Sigmoid colon (tissue), 7 donors: ENCODE measurements around the gene RC3H1. TPM values are rescaled to one million over a fixed set of nuclear protein-coding genes. Genes with fewer than 3 reads are reported as not detected.

ENCODE experiments used
- DNase-seq: peaks from one replicate; pipeline ENCODE4 v3.0.0-alpha.2; 2019
- H3K27ac ChIP-seq, 4 donors: fragments of 200-600 bp; sonication (generic); one replicate each; pipeline ENCODE4 v1.5.1; 2016 to 2019; ENCODE audit warnings: mild to moderate bottlenecking in 1 of 4
- H3K27me3 ChIP-seq, 3 donors: fragments of 200-600 bp; sonication (generic); one replicate each; pipeline ENCODE4 v1.5.1; 2019; ENCODE audit warnings: mild to moderate bottlenecking in 1 of 3
- H3K36me3 ChIP-seq, 4 donors: fragments of 200-600 bp; sonication (generic); one replicate each; pipeline ENCODE4 v1.5.1; 2016 to 2019
- H3K4me1 ChIP-seq, 4 donors: fragments of 200-600 bp; sonication (generic); one replicate each; pipeline ENCODE4 v1.5.1; 2017 to 2019
- H3K4me3 ChIP-seq, 4 donors: fragments of 200-600 bp; sonication (generic); one replicate each; pipeline ENCODE4 v1.5.1; 2017 to 2019; ENCODE audit warnings: mild to moderate bottlenecking in 2 of 4, moderate library complexity in 1 of 4
- H3K9me3 ChIP-seq, 4 donors: fragments of 200-600 bp in 3 of 4; sonication (generic) in 3 of 4; one replicate each; pipeline versions ENCODE4 v1.5.1 to v1.6.1; 2013 to 2019
- CTCF ChIP-seq, 4 experiments: fragments of 450-650 bp in 3 of 4; fragments of 200-600 bp in 1 of 4; IDR thresholded peaks; one replicate each; pipeline ENCODE4 v1.5.1; 2016 to 2019; ENCODE audit warnings: antibody characterized with exemption in 4 of 4, mild to moderate bottlenecking in 3 of 4, moderate library complexity in 2 of 4
- EP300 ChIP-seq, 4 donors: sonication (generic); formaldehyde crosslinking; IDR thresholded peaks; one replicate each; pipeline ENCODE4 v1.6.1; 2017; ENCODE audit warnings: antibody characterized with exemption in 4 of 4
- POLR2A ChIP-seq, 2 donors: fragments of 450-650 bp; IDR thresholded peaks; one replicate each; pipeline ENCODE4 v1.6.1; 2016; ENCODE audit warnings: antibody characterized with exemption in 2 of 2, mild to moderate bottlenecking in 2 of 2, moderate library complexity in 2 of 2
- POLR2AphosphoS5 ChIP-seq, 4 donors: sonication (generic); formaldehyde crosslinking; IDR thresholded peaks; one replicate each; pipeline ENCODE4 v1.6.1; 2017; ENCODE audit warnings: antibody characterized with exemption in 4 of 4
- WGBS, 2 donors: extraction: QIAGEN DNeasy Blood & Tissue Kit; methylation state at CpG; one replicate each; pipeline ENCODE4 v1.1.7; 2013; 5-methylcytosine and 5-hydroxymethylcytosine counted together
- intact Hi-C: fragments of 100-400 bp; cut with DNase I; formaldehyde crosslinking; loops from one replicate; pipeline ENCODE4 v1.15.1; 2023
- polyA plus RNA-seq, 3 donors: library from polyadenylated mRNA; stranded (reverse); fragments of 200-250 nt; gene quantifications; one replicate each; pipeline ENCODE4 v1.2.3, GENCODE V29; 2013
- total RNA-seq, 4 donors: library from RNA; depleted of rRNA; stranded (reverse); fragments of >200 nt; gene quantifications; one replicate each; pipeline ENCODE4 v1.1.0, GENCODE V29; 2016
- donor health status: healthy with polysubstance abuse.
- donor health status: Bipolar disorder and iron deficiency.
- donor health status: healthy.

RC3H1 gene
- total and polyA plus RNA-seq, 7 donors, result 2.4 to 55.9 (median 22.5) TPM

- WGBS, 2 donors, result 76 to 81% methylated on average over 1 of the region's 1 CpG
- DNase-seq, result no peak
- no peak overlapping the region for H3K27ac ChIP-seq
- intact Hi-C loops, result no loop called here
- H3K4me3 ChIP-seq, result no peak overlapping the region
- H3K9me3 ChIP-seq, result no peaks in the 10 kb centered on the region
- H3K27me3 ChIP-seq, result no peaks in the 10 kb centered on the region
- TF ChIP-seq POLR2AphosphoS5 (IDR thresholded peaks at IDR 0.05) (no peak), EP300 (IDR thresholded peaks at IDR 0.05) (no peak), POLR2A (IDR thresholded peaks at IDR 0.05) (no peak), CTCF (IDR thresholded peaks at IDR 0.05) (no peak)
- no peaks in the 10 kb centered on the region for H3K36me3 ChIP-seq
- no peaks in the 10 kb centered on the region for H3K4me1 ChIP-seq
These were observed 10.6 kb upstream of the RC3H1 start for GRCh38 chr1:174032671-174033222.

- intact Hi-C loops, result no loop called here
- H3K36me3 ChIP-seq, result no peaks in the 10 kb centered on the region
- no peak overlapping the region for H3K4me3 ChIP-seq
- TF ChIP-seq POLR2AphosphoS5 (IDR thresholded peaks at IDR 0.05) (no peak), CTCF (IDR thresholded peaks at IDR 0.05) (no peak), POLR2A (IDR thresholded peaks at IDR 0.05) (no peak), EP300 (IDR thresholded peaks at IDR 0.05) (no peak)
- DNase-seq, result no peak
- whole genome bisulfite sequencing, 2 donors, result 57 to 73% methylated on average over 2 of the region's 2 CpGs
- H3K9me3 ChIP-seq, result no peaks in the 10 kb centered on the region
- no peaks in the 10 kb centered on the region for H3K27me3 ChIP-seq
- H3K27ac ChIP-seq, result no peak overlapping the region
- no peaks in the 10 kb centered on the region for H3K4me1 ChIP-seq
These were observed 8.9 kb upstream of the RC3H1 start for GRCh38 chr1:174031099-174031498.

- H3K4me3 ChIP-seq, result no peak overlapping the region
- TF ChIP-seq POLR2A (IDR thresholded peaks at IDR 0.05) (no peak), POLR2AphosphoS5 (IDR thresholded peaks at IDR 0.05) (no peak), EP300 (IDR thresholded peaks at IDR 0.05) (no peak), CTCF (IDR thresholded peaks at IDR 0.05) (no peak)
- no peak for DNase-seq
- H3K36me3 ChIP-seq, result no peaks in the 10 kb centered on the region
- H3K9me3 ChIP-seq, result no peaks in the 10 kb centered on the region
- H3K27me3 ChIP-seq, result no peaks in the 10 kb centered on the region
- intact Hi-C loops, result loop anchor here (10.0 kb wide), 2 partner anchors 966 to 1096 kb away; partner anchors contain the start of gene CACYBP
- H3K4me1 ChIP-seq, result peaks cover 0 to 4% (median 4%) of the 10 kb centered on the region in 4 donors
- no peak overlapping the region for H3K27ac ChIP-seq
These were observed 6.3 kb upstream of the RC3H1 start for GRCh38 chr1:174028495-174028894.

GRCh38 chr1:174023440-174023839 is 1.3 kb upstream of the RC3H1 start:
- H3K27me3 ChIP-seq, result no peaks in the 10 kb centered on the region
- TF ChIP-seq POLR2AphosphoS5 (IDR thresholded peaks at IDR 0.05) (peak in 1 of 4 donors; percentile 46), EP300 (IDR thresholded peaks at IDR 0.05) (no peak), CTCF (IDR thresholded peaks at IDR 0.05) (no peak)
- no peak for DNase-seq
- peak overlapping the region in 1 of 4 donors; percentile 86 for H3K4me3 ChIP-seq
- H3K4me1 ChIP-seq, result peaks cover 0 to 42% (median 39%) of the 10 kb centered on the region in 4 donors
- peak overlapping the region; percentile 90 to 97 (median 95) for H3K27ac ChIP-seq
- 11 to 35% methylated on average over 3 of the region's 3 CpGs for WGBS, 2 donors
- no peaks in the 10 kb centered on the region for H3K36me3 ChIP-seq
- no peaks in the 10 kb centered on the region for H3K9me3 ChIP-seq
- intact Hi-C loops, result loop anchor here (2.0 to 10.0 kb wide), 4 partner anchors 49 to 1101 kb away; partner anchors contain the start of genes CACYBP and ZBTB37

- Histone ChIP-seq H3K9me3 (no peaks in the 10 kb centered on the region), H3K36me3 (no peaks in the 10 kb centered on the region), H3K4me1 (peaks cover 0 to 48% (median 44%) of the 10 kb centered on the region in 4 donors), H3K27ac (peak overlapping the region; percentile 90 to 97 (median 95)), H3K27me3 (no peaks in the 10 kb centered on the region), H3K4me3 (peak overlapping the region; percentile 64 to 93 (median 79))
- WGBS, 2 donors, result 35 to 52% methylated on average over 4 of the region's 4 CpGs
- no peak for DNase-seq
- TF ChIP-seq POLR2A (IDR thresholded peaks at IDR 0.05) (no peak), POLR2AphosphoS5 (IDR thresholded peaks at IDR 0.05) (no peak), CTCF (IDR thresholded peaks at IDR 0.05) (no peak), EP300 (IDR thresholded peaks at IDR 0.05) (no peak)
- intact Hi-C loops, result loop anchor here (1.0 to 10.0 kb wide), 5 partner anchors 49 to 1102 kb away; partner anchors contain the start of genes CACYBP, RABGAP1L and ZBTB37
These were observed 770 bp upstream of the RC3H1 start for GRCh38 chr1:174022976-174023277.
